MM.1S (cell line): ENCODE results near the gene ENTPD8.

Experiments
- EZH2 ChIP-seq: fragments of 300-600 bp; sonication (generic); optimal IDR thresholded peaks from 2 replicates; pipeline ENCODE3; 2017; ENCODE audit warnings: low read depth, mild to moderate bottlenecking, antibody characterized with exemption, low read length, mixed read lengths
- EZH2phosphoT487 ChIP-seq: fragments of 300-600 bp; sonication (generic); IDR thresholded peaks from 2 replicates; pipeline ENCODE4 v1.6.1; 2018; ENCODE audit warnings: antibody characterized with exemption, low read length
- TF ChIP-seq, protein P1 (sequence below): fragments of 300-600 bp; sonication (generic); IDR thresholded peaks from 2 replicates; pipeline ENCODE4 v1.5.1; 2016; ENCODE audit warnings: antibody characterized with exemption, low read length, mixed read lengths

DNA sequence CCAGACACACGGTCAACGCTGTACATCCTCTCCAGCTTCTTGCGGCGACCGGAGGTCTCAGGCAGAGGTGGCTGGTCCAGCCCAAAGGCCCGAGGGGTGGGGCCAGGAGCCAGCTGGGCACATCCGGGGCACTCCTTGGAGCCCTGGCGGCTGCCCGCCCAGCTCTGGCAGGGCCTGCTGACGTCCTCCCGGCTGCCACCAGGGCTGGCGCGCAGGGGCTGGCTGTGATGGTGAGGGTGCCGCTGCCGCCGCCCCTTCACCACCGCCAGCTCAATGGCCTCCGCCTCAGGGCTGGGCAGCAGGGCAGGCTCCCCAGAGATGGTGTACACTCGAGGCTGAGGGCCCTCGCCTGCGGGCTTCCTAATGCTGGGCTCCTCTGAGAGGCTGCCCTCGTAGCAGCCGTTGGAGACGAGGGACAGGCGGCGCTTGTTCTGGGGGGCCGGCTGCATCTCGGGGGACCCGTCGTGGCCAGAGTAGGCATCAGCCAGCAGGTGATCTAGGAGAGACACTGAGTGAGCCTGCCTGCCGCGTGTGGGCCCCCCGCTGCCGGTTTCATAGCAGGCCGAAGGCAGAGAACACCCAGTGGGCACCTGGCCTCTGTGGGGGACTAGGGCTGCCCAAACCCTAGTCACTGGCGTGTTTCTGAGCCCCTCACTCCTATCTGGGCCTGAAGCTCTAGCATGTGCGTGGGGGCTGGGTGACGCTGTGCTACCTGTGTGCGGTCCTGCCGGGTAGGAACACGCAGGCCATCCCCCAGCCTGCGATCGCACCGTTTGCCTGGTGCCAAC, 16.4 kb upstream of the ENTPD8 start:
- TF ChIP-seq, protein P1, sequence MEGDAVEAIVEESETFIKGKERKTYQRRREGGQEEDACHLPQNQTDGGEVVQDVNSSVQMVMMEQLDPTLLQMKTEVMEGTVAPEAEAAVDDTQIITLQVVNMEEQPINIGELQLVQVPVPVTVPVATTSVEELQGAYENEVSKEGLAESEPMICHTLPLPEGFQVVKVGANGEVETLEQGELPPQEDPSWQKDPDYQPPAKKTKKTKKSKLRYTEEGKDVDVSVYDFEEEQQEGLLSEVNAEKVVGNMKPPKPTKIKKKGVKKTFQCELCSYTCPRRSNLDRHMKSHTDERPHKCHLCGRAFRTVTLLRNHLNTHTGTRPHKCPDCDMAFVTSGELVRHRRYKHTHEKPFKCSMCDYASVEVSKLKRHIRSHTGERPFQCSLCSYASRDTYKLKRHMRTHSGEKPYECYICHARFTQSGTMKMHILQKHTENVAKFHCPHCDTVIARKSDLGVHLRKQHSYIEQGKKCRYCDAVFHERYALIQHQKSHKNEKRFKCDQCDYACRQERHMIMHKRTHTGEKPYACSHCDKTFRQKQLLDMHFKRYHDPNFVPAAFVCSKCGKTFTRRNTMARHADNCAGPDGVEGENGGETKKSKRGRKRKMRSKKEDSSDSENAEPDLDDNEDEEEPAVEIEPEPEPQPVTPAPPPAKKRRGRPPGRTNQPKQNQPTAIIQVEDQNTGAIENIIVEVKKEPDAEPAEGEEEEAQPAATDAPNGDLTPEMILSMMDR, result no peak
- TF ChIP-seq EZH2phosphoT487 (no peak), EZH2 (no peak)
